ENCODE data around the gene LHX8.

LHX8 gene

GRCh38 chr1:75198163-75198562, 64.0 kb downstream of the LHX8 start:
- H3K79me2 ChIP-seq (ENCODE audit: low read length): no peaks in the 10 kb centered on the region
- no peak overlapping the region for H2AFZ ChIP-seq (ENCODE audit: low read depth, low read length)
- no peaks in the 10 kb centered on the region for H3K27me3 ChIP-seq (ENCODE audit: low read depth, low read length)
- H3K9ac ChIP-seq (ENCODE audit: low read length): no peak overlapping the region
- H3K4me2 ChIP-seq (ENCODE audit: low read length): no peak overlapping the region
- no peaks in the 10 kb centered on the region for H3K36me3 ChIP-seq (replicated peaks; ENCODE audit: low read depth, low read length)
- no peaks in the 10 kb centered on the region for H3K4me1 ChIP-seq (ENCODE audit: low read length)
- no peak overlapping the region for H3K4me3 ChIP-seq (ENCODE audit: low read length)
- no peaks in the 10 kb centered on the region for H3K9me3 ChIP-seq (ENCODE audit: insufficient read depth, low read length)
- no peak for TF ChIP-seq EZH2phosphoT487 (IDR thresholded peaks at IDR 0.05; ENCODE audit: low read depth)
- no peak for TF ChIP-seq CTCF (IDR thresholded peaks at IDR 0.05; ENCODE audit: low read depth, low read length)
- H4K20me1 ChIP-seq (ENCODE audit: insufficient read depth, low read length): no peaks in the 10 kb centered on the region
- H3K27ac ChIP-seq (ENCODE audit: low read length): no peak overlapping the region

GRCh38 chr1:75198761-75199160, 64.6 kb downstream of the LHX8 start:
- Histone ChIP-seq H3K79me2 (ENCODE audit: low read length) (no peaks in the 10 kb centered on the region), H2AFZ (ENCODE audit: low read depth, low read length) (no peak overlapping the region), H3K4me3 (ENCODE audit: low read length) (no peak overlapping the region), H3K9ac (ENCODE audit: low read length) (no peak overlapping the region), H3K4me2 (ENCODE audit: low read length) (no peak overlapping the region), H3K27ac (ENCODE audit: low read length) (no peak overlapping the region), H3K27me3 (ENCODE audit: low read depth, low read length) (no peaks in the 10 kb centered on the region), H3K4me1 (ENCODE audit: low read length) (0 out of 2 replicates have a peak, but pooled peaks cover 2% of the 10 kb centered on the region), H3K36me3 (replicated peaks; ENCODE audit: low read depth, low read length) (no peaks in the 10 kb centered on the region), H3K9me3 (ENCODE audit: insufficient read depth, low read length) (no peaks in the 10 kb centered on the region), H4K20me1 (ENCODE audit: insufficient read depth, low read length) (no peaks in the 10 kb centered on the region)
- TF ChIP-seq EZH2phosphoT487 (IDR thresholded peaks at IDR 0.05; ENCODE audit: low read depth) (no peak), CTCF (IDR thresholded peaks at IDR 0.05; ENCODE audit: low read depth, low read length) (no peak)

GRCh38 chr1:75202751-75203150, 68.6 kb downstream of the LHX8 start:
- Histone ChIP-seq H4K20me1 (ENCODE audit: insufficient read depth, low read length) (no peaks in the 10 kb centered on the region), H3K4me1 (ENCODE audit: low read length) (0 out of 2 replicates have a peak, but pooled peaks cover 2% of the 10 kb centered on the region), H3K79me2 (ENCODE audit: low read length) (no peaks in the 10 kb centered on the region), H3K4me2 (ENCODE audit: low read length) (no peak overlapping the region), H3K9ac (ENCODE audit: low read length) (no peak overlapping the region), H2AFZ (ENCODE audit: low read depth, low read length) (no peak overlapping the region), H3K36me3 (replicated peaks; ENCODE audit: low read depth, low read length) (no peaks in the 10 kb centered on the region), H3K27ac (ENCODE audit: low read length) (no peak overlapping the region), H3K4me3 (ENCODE audit: low read length) (no peak overlapping the region), H3K27me3 (ENCODE audit: low read depth, low read length) (no peaks in the 10 kb centered on the region), H3K9me3 (ENCODE audit: insufficient read depth, low read length) (no peaks in the 10 kb centered on the region)
- TF ChIP-seq CTCF (IDR thresholded peaks at IDR 0.05; ENCODE audit: low read depth, low read length): no peak
- TF ChIP-seq EZH2phosphoT487 (IDR thresholded peaks at IDR 0.05; ENCODE audit: low read depth): no peak

GRCh38 chr1:75203415-75204277, 69.5 kb downstream of the LHX8 start:
- Histone ChIP-seq H3K79me2 (ENCODE audit: low read length) (no peaks in the 10 kb centered on the region), H3K27me3 (ENCODE audit: low read depth, low read length) (no peaks in the 10 kb centered on the region), H3K4me2 (ENCODE audit: low read length) (peak overlapping the region; percentile 66), H3K9me3 (ENCODE audit: insufficient read depth, low read length) (no peaks in the 10 kb centered on the region), H3K9ac (ENCODE audit: low read length) (no peak overlapping the region), H3K4me1 (ENCODE audit: low read length) (0 out of 2 replicates have a peak, but pooled peaks cover 2% of the 10 kb centered on the region), H3K4me3 (ENCODE audit: low read length) (peak overlapping the region; percentile 42; the same call in 1 of the 2 replicates), H3K36me3 (replicated peaks; ENCODE audit: low read depth, low read length) (no peaks in the 10 kb centered on the region), H2AFZ (ENCODE audit: low read depth, low read length) (no peak overlapping the region), H3K27ac (ENCODE audit: low read length) (no peak overlapping the region), H4K20me1 (ENCODE audit: insufficient read depth, low read length) (no peaks in the 10 kb centered on the region)
- TF ChIP-seq CTCF (IDR thresholded peaks at IDR 0.05; ENCODE audit: low read depth, low read length): peak; percentile 84
- TF ChIP-seq EZH2phosphoT487 (IDR thresholded peaks at IDR 0.05; ENCODE audit: low read depth): no peak
